Fibroblast of skin of scalp (primary cell): ENCODE data around the gene MTHFD2L. TPM values are rescaled to one million over a fixed set of nuclear protein-coding genes. Genes with fewer than 3 reads are reported as not detected.
"Not testable (repeated sequence)": the region's sequence is repeated elsewhere in the genome, so short reads cannot be mapped to it uniquely, and the experiment has no call there.

Source experiments
- DNase-seq: peaks from one replicate; pipeline ENCODE4 v3.0.0-alpha.2; 2013
- polyA plus RNA-seq, 2 experiments: library from polyadenylated mRNA; unstranded; fragments of 120-200 nt; gene quantifications; one replicate each; pipeline ENCODE4 v1.2.1, GENCODE V29; 2013; ENCODE audit not compliant: insufficient read length in 2 of 2

The MTHFD2L gene
- polyA plus RNA-seq (2013, experiment 1 of 2; ENCODE audit: insufficient read length): 3.6 TPM
- 5.0 TPM for polyA plus RNA-seq (2013, experiment 2 of 2; ENCODE audit: insufficient read length)

- DNase-seq: peak; percentile 97
These were observed at the start of gene MTHFD2L for GRCh38 chr4:74157561-74158465. Gene MTHFD2L, plus strand, starts transcription at chr4:74158118. Its CDS starts 21 bp downstream, at chr4:74158139.

DNA sequence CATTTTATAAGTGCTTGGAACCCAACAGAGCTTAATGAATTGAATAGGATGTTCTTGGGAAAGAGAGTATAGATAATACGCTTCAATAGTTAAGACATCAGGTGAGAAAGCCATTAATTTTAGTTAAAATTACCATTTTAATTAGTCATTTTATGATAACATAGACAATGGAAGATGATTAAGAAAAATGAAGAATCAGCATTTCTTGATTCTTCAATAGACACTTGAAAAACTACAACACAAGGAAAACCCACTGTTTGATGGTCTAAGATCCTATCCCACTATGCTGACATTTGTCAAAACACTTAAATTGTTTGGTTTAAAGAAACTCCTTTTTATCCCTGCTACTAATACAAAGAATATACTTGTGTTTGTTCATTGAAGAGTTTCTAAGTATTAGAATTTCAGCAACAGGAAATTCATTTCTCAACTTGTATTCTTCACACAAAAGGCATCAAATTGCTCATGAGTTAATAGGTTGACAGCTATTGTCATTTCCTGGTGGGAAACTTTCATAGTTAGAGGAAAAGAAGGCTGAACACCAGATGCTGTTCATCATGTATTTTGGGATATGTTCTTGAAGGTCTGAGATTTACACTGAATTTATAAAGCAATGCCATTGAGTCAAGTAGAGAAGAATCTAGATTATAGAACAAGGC, 49.3 kb upstream of the MTHFD2L start:
- DNase-seq: no peak

- DNase-seq: peak; percentile 96
These were observed 48.6 kb upstream of the MTHFD2L start for GRCh38 chr4:74109116-74109869.

DNA sequence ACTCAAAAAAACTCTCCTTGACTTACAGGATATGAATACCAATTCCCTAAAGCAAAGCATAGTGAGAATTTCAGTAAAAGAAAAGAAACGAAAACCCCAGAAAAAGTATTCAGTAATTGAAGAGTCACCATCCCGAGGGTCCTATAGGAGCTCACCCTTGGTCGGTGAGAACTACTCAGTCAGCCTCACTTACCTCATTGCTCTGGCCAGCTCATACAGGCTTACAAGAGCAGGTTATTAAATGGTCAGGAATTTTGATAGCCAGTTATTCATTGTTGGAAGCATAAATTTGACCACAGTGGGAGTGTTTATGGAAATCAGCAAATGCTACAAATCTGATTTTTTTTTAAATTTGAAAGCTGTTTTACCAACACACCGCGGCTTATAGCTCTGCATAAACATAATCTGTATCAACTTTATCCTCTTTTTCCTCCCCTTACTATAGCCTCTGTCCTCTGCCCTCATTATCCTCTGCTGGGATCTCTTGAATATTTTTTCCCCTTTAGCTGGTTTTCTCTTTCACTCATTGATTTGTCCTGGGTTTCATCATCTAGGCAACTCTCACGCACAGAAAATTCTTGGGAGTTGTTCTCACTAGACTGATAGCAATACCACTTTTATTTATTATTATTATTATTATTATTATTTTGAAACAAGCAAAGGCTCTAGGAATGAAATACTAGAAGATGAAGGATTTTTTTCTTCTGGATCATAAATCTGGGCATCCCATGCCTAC, 47.9 kb upstream of the MTHFD2L start:
- DNase-seq: peak; percentile 84

DNA sequence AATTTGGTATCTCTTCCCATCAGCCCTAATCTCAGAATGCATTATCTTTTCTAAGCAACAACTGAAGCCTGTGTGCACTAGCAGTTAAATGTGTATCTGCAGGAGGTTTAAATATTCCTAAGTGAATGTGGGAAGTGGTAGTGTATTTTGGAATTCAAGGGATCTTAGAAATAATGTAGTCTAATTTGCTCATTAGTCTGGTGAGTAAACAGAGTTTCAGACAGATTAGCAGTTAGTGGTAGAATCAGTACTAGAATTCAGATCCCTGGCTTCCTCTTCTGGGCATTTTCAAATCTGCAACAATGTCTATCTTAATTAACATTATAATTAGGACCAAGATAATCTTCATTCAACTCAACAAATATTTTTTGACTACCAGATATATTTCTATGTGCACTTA, 47.2 kb upstream of the MTHFD2L start:
- no peak for DNase-seq

GRCh38 chr4:74111306-74111975, 46.5 kb upstream of the MTHFD2L start:
- no peak for DNase-seq

- peak; percentile 26 for DNase-seq
These were observed 45.9 kb upstream of the MTHFD2L start for GRCh38 chr4:74111990-74112389.

DNA sequence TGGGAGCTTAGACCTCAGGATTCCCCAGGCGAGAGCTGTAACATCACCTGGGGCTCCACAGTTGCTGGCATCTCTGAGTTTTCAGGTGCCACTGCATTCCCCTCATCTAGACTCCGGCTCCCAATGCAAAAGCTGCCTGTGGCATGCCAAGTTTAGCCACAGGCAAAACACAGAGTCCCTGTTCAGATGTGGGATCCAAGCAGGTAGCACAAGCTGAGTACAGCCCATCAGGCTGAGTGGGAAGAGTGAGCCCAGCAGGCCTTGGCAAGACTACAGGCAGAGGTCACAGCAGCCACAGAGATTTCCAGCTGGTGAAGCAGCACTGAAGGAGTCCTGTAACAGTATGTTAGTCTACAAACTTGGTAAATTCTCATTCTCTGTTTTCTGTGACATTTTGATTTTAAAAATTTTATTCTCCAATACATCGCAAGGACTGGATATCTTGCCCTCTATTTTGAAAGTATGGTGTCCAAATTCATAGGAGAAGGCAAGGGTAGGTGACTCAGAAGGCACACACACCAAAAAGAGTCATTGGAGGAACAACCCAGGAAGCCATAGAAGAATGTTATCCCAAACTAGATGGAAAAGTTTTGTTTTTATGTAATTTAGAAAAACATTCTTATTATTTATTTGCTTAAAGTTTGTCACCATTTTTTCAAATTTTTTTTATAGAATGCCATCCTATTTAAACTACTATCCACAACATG, 45.4 kb upstream of the MTHFD2L start:
- peak; percentile 24 for DNase-seq

DNA sequence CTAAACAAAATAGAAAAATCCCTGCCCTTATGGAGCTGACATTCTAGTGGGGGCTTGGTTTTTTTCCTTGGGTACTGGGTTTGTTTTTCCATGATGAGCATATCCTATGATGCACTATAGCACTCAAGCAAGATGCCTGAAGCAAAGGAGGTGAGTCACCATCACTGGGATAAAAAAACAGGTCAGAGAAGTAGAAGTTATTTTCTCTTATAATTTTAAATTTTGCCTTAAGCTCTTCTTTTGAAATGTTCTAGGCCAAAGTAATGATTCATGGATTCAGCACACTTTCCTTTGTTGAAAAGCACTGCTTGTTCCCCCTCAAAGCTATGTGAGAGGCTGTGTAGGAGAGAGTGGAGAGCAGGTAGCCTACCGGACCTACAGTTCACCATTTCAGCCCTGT, 43.7 kb upstream of the MTHFD2L start:
- peak; percentile 73 for DNase-seq

- peak; percentile 89 for DNase-seq
These were observed 40.8 kb upstream of the MTHFD2L start for GRCh38 chr4:74117024-74117534.

DNA sequence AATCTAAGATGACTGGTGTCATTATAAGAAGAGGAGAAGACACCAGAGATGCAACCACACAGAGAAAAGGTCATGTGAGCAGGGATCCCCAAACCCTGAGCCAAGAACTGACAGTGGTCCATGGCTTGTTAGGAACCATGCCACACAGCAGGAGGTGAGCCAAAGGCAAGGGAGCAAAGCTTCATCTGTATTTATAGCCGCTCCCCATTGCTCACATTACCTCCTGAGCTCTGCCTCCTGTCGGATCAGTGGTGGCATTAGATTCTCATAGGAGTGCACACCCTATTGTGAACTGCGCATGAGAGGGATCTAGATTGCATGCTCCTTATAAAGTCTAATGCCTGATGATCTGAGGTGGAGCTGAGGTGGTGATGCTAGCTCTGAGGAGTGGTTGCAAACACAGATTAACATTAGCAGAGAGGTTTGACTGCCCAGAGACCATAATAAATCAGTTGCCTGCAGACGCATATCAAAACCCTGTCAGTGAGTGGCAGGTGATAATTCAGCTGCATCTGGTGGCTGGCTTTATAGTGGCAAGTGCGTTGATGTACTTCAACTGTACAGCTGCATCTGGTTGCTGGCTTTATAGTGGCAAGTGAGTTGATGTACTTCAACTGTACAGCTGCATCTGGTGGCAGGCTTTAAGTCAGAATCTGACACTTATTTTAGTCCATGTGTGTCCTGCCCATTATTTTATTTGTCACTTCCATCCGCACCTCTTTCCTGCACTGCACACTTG, 39.1 kb upstream of the MTHFD2L start:
- no peak for DNase-seq

DNA sequence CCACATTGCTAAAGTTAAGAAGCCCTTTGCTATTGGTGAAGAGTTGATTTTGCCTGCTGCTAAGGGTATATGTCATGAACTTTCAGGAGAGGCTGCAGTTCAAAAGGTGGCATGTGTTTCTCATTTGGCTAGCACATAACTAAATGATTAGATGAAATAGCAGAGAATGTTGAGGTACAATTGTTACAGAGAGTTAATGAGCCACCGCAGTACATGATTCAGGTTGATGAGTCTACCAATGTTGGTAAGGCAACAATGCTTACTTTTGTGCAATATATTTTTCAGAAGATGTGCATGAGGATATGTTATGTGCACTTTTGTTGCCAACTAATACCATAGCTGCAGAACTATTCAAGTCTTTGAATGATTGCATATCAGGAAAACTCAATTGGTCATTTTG, 37.8 kb upstream of the MTHFD2L start:
- no peak for DNase-seq

DNA sequence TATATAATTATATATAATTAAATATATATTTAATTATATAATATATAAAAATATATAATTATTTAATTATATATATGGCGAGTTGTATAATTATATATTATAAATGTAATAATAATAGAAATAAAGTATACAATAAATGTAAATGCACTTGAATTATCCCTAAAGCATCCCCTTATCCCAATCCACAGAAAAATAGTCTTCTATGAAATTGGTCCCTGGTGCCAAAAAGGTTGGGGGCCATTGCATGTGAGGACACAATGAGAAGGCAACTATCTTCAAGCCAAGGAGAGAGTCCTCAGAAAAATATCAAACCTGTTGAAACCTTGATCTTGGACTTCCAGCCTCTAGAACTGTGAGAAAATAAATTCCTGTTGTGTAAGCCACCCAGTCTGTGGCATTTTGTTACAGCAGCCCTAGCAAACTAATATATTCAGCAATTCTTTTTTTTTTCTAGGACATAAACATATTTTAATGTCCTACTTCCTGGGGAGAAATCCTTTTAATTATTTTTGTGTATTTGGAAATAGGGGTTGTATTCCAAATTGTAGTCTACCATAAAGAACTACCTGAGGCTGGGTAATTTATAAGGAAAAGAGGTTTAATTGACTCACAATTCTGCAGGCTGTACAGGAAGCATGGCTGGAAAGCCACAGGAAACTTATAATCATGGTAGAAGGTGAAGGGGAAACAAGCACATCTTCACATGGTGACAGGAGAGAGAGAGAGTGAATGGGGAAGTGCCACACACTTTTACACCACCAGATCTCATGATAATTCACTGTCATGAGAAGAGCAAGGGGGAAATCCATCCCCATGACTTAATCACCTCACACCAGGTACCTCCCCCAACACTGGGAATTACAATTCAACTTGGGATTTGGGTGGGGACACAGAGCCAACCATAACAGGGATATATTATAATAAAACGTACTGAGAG, 36.0 kb upstream of the MTHFD2L start:
- DNase-seq: no peak

GRCh38 chr4:74123065-74123728, 34.7 kb upstream of the MTHFD2L start:
- DNase-seq: peak; percentile 94

DNA sequence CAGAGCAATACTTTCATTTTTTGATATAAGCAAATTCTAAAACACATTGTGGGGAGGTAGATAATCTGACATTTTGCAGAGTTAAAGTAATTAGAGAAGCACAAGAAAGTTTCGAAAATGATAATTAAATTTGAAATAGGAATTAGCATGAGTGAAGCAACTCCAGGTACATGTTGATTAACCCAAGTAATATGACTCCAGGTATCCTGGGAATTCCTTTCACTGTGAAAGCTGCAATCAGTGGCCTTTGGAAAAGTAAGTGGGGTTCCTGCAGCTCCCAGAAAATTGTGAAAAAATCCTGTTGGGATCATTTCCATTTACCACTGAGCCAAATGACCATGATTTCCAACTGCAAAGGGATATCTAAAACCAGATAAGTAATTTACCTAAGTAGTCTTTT, 32.9 kb upstream of the MTHFD2L start:
- no peak for DNase-seq

GRCh38 chr4:74127745-74128144, 30.2 kb upstream of the MTHFD2L start:
- no peak for DNase-seq

DNA sequence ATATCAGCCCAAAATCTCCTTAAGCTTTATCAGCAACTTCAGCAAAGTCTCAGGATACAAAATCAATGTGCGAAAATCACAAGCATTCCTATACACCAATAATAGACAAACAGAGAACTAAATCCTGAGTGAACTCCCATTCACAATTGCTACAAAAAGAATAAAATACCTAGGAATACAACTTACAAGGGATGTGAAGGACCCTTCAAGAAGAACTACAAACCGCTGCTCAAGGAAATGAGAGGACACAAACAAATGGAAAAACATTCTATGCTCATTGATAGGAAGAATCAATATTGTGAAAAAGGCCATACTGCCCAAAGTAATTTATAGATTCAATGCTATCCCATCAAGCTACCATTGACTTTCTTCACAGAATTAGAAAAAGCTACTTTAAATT, 27.1 kb upstream of the MTHFD2L start:
- DNase-seq: not testable (repeated sequence)

- not testable (repeated sequence) for DNase-seq
These were observed 25.7 kb upstream of the MTHFD2L start for GRCh38 chr4:74132188-74132587.
